ENCODE measurements around the gene PTH1R.

Gene PTH1R

GRCh38 chr3:46878781-46879436, 1.4 kb downstream of the PTH1R start:
- H3K9ac ChIP-seq (ENCODE audit: low read length), result no peak overlapping the region
- H3K4me3 ChIP-seq (ENCODE audit: low read depth in 1 of 2, low read length in 2 of 2), result no peak overlapping the region
- H3K4me1 ChIP-seq (ENCODE audit: insufficient read depth, low read length), result peaks cover 24% of the 10 kb centered on the region
- H3K27ac ChIP-seq (ENCODE audit: low read depth, low read length), result no peak overlapping the region
- H3K27me3 ChIP-seq (ENCODE audit: control insufficient read depth in 1 of 2, insufficient read depth in 2 of 2, low read length in 2 of 2), result peaks cover 0 to 18% of the 10 kb centered on the region in 2 donors
- H3K36me3 ChIP-seq (ENCODE audit: insufficient read depth, low read length), result no peaks in the 10 kb centered on the region
- no peaks in the 10 kb centered on the region for H3K9me3 ChIP-seq (ENCODE audit: low read length)

- H3K9ac ChIP-seq (ENCODE audit: low read length), result no peak overlapping the region
- no peak overlapping the region for H3K27ac ChIP-seq (ENCODE audit: low read depth, low read length)
- H3K4me3 ChIP-seq (ENCODE audit: low read depth in 1 of 2, low read length in 2 of 2), result peak overlapping the region in 1 of 2 donors; percentile 47
- peaks cover 0 to 25% of the 10 kb centered on the region in 2 donors for H3K27me3 ChIP-seq (ENCODE audit: control insufficient read depth in 1 of 2, insufficient read depth in 2 of 2, low read length in 2 of 2)
- H3K36me3 ChIP-seq (ENCODE audit: insufficient read depth, low read length), result no peaks in the 10 kb centered on the region
- no peaks in the 10 kb centered on the region for H3K9me3 ChIP-seq (ENCODE audit: low read length)
- peaks cover 12% of the 10 kb centered on the region for H3K4me1 ChIP-seq (ENCODE audit: insufficient read depth, low read length)
Observed at GRCh38 chr3:46880884-46881595, 3.5 kb downstream of the PTH1R start.

GRCh38 chr3:46881596-46882376, 4.3 kb downstream of the PTH1R start:
- peaks cover 0 to 25% of the 10 kb centered on the region in 2 donors for H3K27me3 ChIP-seq (ENCODE audit: control insufficient read depth in 1 of 2, insufficient read depth in 2 of 2, low read length in 2 of 2)
- H3K4me1 ChIP-seq (ENCODE audit: insufficient read depth, low read length), result peaks cover 12% of the 10 kb centered on the region
- peak overlapping the region in 1 of 2 donors; percentile 58 for H3K4me3 ChIP-seq (ENCODE audit: low read depth in 1 of 2, low read length in 2 of 2)
- H3K36me3 ChIP-seq (ENCODE audit: insufficient read depth, low read length), result no peaks in the 10 kb centered on the region
- H3K27ac ChIP-seq (ENCODE audit: low read depth, low read length), result no peak overlapping the region
- no peak overlapping the region for H3K9ac ChIP-seq (ENCODE audit: low read length)
- H3K9me3 ChIP-seq (ENCODE audit: low read length), result no peaks in the 10 kb centered on the region

GRCh38 chr3:46882377-46883053, 5.0 kb downstream of the PTH1R start:
- H3K36me3 ChIP-seq (ENCODE audit: insufficient read depth, low read length), result no peaks in the 10 kb centered on the region
- H3K9me3 ChIP-seq (ENCODE audit: low read length), result no peaks in the 10 kb centered on the region
- H3K27ac ChIP-seq (ENCODE audit: low read depth, low read length), result no peak overlapping the region
- no peak overlapping the region for H3K9ac ChIP-seq (ENCODE audit: low read length)
- peaks cover 12% of the 10 kb centered on the region for H3K4me1 ChIP-seq (ENCODE audit: insufficient read depth, low read length)
- peaks cover 0 to 25% of the 10 kb centered on the region in 2 donors for H3K27me3 ChIP-seq (ENCODE audit: control insufficient read depth in 1 of 2, insufficient read depth in 2 of 2, low read length in 2 of 2)
- peak overlapping the region; percentile 58 to 64 for H3K4me3 ChIP-seq (ENCODE audit: low read depth in 1 of 2, low read length in 2 of 2)

- Histone ChIP-seq H3K9ac (ENCODE audit: low read length) (no peak overlapping the region), H3K36me3 (ENCODE audit: insufficient read depth, low read length) (no peaks in the 10 kb centered on the region), H3K27ac (ENCODE audit: low read depth, low read length) (no peak overlapping the region), H3K4me1 (ENCODE audit: insufficient read depth, low read length) (peaks cover 12% of the 10 kb centered on the region), H3K27me3 (ENCODE audit: control insufficient read depth in 1 of 2, insufficient read depth in 2 of 2, low read length in 2 of 2) (peaks cover 0 to 25% of the 10 kb centered on the region in 2 donors), H3K4me3 (ENCODE audit: low read depth in 1 of 2, low read length in 2 of 2) (peak overlapping the region; percentile 27 to 35), H3K9me3 (ENCODE audit: low read length) (no peaks in the 10 kb centered on the region)
Observed at GRCh38 chr3:46883054-46883829, 5.7 kb downstream of the PTH1R start.

- Histone ChIP-seq H3K27me3 (ENCODE audit: control insufficient read depth in 1 of 2, insufficient read depth in 2 of 2, low read length in 2 of 2) (peaks cover 0 to 25% of the 10 kb centered on the region in 2 donors), H3K27ac (ENCODE audit: low read depth, low read length) (no peak overlapping the region), H3K4me3 (ENCODE audit: low read depth in 1 of 2, low read length in 2 of 2) (peak overlapping the region in 1 of 2 donors; percentile 35), H3K36me3 (ENCODE audit: insufficient read depth, low read length) (no peaks in the 10 kb centered on the region), H3K9me3 (ENCODE audit: low read length) (no peaks in the 10 kb centered on the region), H3K4me1 (ENCODE audit: insufficient read depth, low read length) (peaks cover 9% of the 10 kb centered on the region), H3K9ac (ENCODE audit: low read length) (no peak overlapping the region)
Observed at GRCh38 chr3:46883830-46884185, 6.3 kb downstream of the PTH1R start.

GRCh38 chr3:46884427-46884826, 6.9 kb downstream of the PTH1R start:
- Histone ChIP-seq H3K27me3 (ENCODE audit: control insufficient read depth in 1 of 2, insufficient read depth in 2 of 2, low read length in 2 of 2) (peaks cover 0 to 25% of the 10 kb centered on the region in 2 donors), H3K4me1 (ENCODE audit: insufficient read depth, low read length) (peaks cover 4% of the 10 kb centered on the region), H3K27ac (ENCODE audit: low read depth, low read length) (no peak overlapping the region), H3K36me3 (ENCODE audit: insufficient read depth, low read length) (no peaks in the 10 kb centered on the region), H3K4me3 (ENCODE audit: low read depth in 1 of 2, low read length in 2 of 2) (no peak overlapping the region), H3K9ac (ENCODE audit: low read length) (no peak overlapping the region), H3K9me3 (ENCODE audit: low read length) (no peaks in the 10 kb centered on the region)

- Histone ChIP-seq H3K4me3 (ENCODE audit: low read depth in 1 of 2, low read length in 2 of 2) (no peak overlapping the region), H3K4me1 (ENCODE audit: insufficient read depth, low read length) (peaks cover 4% of the 10 kb centered on the region), H3K9me3 (ENCODE audit: low read length) (no peaks in the 10 kb centered on the region), H3K27ac (ENCODE audit: low read depth, low read length) (no peak overlapping the region), H3K36me3 (ENCODE audit: insufficient read depth, low read length) (no peaks in the 10 kb centered on the region), H3K9ac (ENCODE audit: low read length) (no peak overlapping the region), H3K27me3 (ENCODE audit: control insufficient read depth in 1 of 2, insufficient read depth in 2 of 2, low read length in 2 of 2) (peaks cover 0 to 25% of the 10 kb centered on the region in 2 donors)
Observed at GRCh38 chr3:46884929-46885328, 7.4 kb downstream of the PTH1R start.

GRCh38 chr3:46885612-46886011, 8.1 kb downstream of the PTH1R start:
- peaks cover 4% of the 10 kb centered on the region for H3K4me1 ChIP-seq (ENCODE audit: insufficient read depth, low read length)
- no peak overlapping the region for H3K4me3 ChIP-seq (ENCODE audit: low read depth in 1 of 2, low read length in 2 of 2)
- no peak overlapping the region for H3K9ac ChIP-seq (ENCODE audit: low read length)
- no peaks in the 10 kb centered on the region for H3K9me3 ChIP-seq (ENCODE audit: low read length)
- no peaks in the 10 kb centered on the region for H3K36me3 ChIP-seq (ENCODE audit: insufficient read depth, low read length)
- H3K27ac ChIP-seq (ENCODE audit: low read depth, low read length), result no peak overlapping the region
- H3K27me3 ChIP-seq (ENCODE audit: control insufficient read depth in 1 of 2, insufficient read depth in 2 of 2, low read length in 2 of 2), result peaks cover 0 to 25% of the 10 kb centered on the region in 2 donors

- Histone ChIP-seq H3K4me3 (ENCODE audit: low read depth in 1 of 2, low read length in 2 of 2) (no peak overlapping the region), H3K36me3 (ENCODE audit: insufficient read depth, low read length) (no peaks in the 10 kb centered on the region), H3K9ac (ENCODE audit: low read length) (no peak overlapping the region), H3K27ac (ENCODE audit: low read depth, low read length) (no peak overlapping the region), H3K4me1 (ENCODE audit: insufficient read depth, low read length) (peaks cover 18% of the 10 kb centered on the region), H3K9me3 (ENCODE audit: low read length) (no peaks in the 10 kb centered on the region), H3K27me3 (ENCODE audit: control insufficient read depth in 1 of 2, insufficient read depth in 2 of 2, low read length in 2 of 2) (peaks cover 0 to 8% of the 10 kb centered on the region in 2 donors)
Observed at GRCh38 chr3:46887980-46888494, 10.5 kb downstream of the PTH1R start.

Data from muscle layer of colon (tissue), 2 donors.